ENCODE data around the gene TACR2. TPM values are rescaled to one million over a fixed set of nuclear protein-coding genes. Genes with fewer than 3 reads are reported as not detected.

Gene TACR2
- total RNA-seq, 1 experiment from 2014 or later = 0.29 TPM

DNA sequence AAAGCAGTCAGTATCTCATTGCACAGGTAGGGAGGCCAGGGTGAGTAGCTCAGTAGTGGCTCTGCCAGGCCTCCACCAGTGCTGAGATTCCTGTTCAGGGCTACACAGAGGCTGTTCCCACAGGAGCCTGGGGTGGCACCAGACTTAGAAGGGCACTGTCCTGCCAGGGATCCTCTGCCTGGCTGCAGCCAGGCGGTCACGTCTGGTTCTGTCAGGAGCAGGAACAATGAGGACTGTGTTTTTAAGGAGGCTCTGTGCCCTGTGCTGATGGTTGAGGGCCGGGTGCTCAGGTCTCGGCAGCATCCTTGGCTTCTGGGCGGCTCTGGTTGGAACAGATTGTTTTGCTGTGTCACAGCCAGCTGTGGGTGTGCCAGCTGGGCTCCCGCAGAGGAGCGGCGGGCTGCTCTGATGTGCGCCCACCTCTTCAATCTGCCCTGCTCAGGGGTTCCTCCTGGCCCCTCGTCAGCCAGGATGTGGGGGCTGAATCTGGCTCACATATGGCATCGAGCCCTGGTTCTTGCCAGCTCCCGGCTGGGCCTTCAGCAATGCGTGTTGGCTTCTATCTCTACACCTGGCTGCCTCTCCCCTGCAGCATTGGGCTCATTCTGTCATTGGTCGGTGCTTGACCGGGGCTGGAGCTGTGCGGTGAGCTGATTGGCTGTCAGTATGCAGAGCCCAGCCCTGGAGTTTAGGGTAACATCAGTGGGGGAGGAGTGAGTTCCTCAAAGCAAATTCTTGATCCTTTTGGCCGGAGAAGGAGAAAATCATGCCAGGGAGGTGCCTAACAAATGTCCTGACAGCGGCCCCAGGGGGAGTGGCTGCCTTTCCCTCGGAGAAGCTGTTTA lies 41.2 kb downstream of the TACR2 start:
- no peak for DNase-seq (ENCODE audit: low read depth)

DNA sequence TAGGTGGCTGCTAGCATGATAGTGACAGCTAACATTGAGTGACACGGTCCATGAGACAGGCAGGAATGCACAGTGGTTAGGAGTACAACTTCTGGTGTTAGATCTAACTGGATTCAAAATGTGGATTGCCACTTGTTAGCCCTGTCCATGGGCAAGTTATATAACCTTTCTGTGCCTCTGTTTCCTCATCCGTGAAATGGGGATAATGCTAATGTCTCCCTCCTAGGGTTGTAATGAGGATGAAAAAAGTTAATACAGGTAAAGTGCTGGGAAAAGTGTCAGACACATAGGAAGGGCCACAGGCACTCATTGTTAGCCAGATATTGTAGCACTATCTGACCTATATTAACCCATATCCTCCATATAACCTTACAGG lies 41.8 kb downstream of the TACR2 start:
- DNase-seq (ENCODE audit: low read depth) = no peak

DNA sequence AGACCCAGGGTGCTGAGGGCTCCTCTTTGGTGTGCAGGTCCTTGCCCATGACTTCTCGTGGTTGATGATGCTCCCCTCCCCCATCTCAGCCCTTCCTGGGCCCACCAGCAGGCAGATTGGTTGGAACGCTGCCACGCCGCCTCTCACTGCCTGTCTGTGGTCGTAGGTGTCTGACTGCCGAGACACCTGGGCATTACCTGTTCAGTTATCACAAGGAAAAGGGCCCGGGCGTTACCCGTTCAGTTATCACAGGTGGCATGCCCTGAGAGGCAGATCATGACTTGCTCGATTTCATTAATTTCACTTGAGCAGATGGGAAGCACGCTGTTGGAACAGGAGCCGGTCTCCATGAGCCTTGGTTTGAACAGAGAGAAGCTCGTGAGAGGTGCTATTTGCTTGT lies 42.5 kb downstream of the TACR2 start:
- no peak for DNase-seq (ENCODE audit: low read depth)

DNA sequence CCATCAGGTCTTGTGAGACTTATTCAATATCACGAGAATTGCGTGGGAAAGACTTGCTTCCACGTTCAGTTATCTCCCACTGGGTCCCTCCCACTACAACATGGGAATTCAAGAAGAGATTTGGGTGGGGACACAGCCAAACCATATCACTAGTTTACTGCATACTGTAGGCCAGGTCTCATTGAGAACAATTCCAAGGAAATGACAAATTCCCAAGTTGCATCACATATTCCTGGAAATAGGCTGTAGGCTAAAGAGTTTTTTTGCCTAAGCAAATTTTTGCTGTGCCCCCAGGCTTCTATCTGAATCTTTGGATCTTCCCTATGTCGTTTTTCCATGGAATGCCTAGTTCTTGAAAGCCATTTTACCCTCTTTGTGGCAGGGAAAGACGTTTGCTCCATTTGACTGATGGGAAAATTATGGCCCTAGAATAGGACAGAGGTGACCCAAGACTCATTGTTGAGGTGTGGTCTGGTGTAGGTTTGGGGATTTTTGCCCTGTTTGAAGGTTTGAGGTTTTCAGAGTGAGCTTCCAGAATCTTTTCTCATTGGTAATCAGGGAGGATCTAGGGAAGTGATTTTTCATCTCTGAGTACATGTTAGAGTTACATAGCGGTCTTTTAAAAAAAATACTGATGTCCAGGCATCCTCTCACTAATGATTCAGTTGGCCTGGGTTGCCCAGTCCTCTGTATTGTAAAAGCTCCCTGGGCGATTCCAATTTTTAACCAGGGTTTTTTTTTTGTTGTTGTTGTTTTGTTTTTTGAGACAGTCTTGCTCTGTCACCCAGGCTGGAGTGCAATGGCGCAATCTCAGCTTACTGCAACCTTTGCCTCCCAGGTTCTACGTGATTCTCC lies 44.4 kb downstream of the TACR2 start:
- no peak for DNase-seq (ENCODE audit: low read depth)

DNA sequence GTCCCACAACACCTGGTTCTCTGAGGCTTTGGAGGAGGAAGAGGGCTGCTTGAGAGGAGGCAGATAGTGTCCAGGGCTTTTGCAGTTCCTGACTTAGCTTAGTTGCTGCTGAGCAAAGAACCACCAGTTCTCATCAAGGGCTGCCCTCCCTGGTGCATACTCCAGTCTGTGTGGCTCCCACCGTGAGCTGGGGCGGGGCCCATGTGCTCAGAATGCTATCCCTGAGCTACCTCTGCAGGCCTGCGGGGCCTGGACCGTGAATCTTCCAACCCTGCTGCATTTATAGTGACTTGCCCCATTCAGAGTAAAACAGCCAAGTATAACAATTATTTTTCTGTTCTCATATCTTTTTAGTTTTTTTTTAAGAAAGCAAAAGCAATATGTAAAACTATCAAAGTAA lies 49.2 kb downstream of the TACR2 start:
- no peak for DNase-seq (ENCODE audit: low read depth)

DNA sequence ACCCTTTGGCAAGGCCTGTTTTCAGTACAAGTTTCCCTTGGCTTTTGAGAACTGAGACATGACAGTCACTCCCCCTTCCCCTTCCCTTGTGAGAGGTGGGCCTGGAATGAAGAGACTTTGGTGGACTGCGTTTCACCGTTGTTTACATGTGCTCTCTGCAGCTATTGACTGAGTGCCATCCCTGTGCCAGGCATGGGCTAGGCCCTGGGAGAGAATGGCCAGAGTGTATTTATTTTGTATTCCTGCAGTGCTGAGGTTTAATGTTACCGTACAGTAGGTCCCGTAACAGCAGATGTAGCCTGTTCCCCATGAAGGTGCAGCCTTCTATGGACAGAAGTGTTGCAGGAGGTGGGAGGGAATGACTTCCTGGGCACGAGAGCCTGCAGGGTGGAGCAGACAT lies 50.0 kb downstream of the TACR2 start:
- no peak for DNase-seq (ENCODE audit: low read depth)

DNA sequence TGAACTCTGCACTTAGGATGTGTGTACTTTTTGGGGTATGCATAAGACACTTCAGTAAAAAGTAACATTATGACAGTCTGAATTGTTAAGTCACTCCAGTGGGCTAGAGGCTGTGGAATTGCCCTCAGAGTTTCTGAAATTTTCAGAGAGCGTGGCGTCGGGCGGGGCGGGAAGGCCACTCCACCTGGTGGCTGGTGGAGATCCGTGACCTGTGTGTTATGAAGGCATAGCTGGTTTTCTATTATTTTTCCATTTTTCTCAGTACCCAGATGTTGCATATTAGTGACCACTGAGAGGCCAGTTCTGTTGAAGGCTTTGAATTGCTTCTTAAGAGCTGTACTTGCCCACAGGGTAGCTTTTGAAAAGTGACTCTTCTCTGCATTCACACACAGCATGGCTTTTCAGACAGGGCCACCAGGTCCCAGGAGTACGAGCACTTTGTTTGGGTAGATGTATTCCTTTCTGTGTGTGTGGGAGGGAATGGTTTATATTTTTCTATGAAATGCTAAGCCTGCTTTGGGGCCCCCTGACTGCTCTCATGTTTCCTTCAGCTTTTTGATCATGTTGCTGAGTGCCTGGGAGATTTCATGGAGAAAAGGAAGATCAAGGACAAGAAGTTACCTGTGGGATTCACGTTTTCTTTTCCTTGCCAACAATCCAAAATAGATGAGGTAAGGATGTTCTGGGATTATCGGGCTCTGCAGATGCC lies 52.3 kb downstream of the TACR2 start:
- DNase-seq (ENCODE audit: low read depth) = no peak

DNA sequence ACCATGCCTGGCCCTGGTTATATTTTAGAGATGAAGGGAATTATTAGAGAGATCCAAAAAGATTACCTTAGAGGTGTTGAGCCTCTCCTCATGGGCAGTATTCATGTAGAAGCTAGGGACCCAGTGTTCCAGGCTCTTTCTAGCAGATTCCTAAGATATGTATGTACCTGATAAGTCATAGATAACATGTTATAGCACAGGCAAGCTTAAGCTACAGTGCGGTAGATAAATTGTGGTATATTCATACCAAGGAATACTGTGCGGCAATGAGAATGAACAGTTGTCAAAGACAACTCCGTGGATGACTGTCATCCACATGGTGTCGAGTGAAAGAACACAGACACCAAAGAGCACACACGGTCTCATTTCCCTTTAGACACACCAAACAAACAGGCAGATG lies 53.1 kb downstream of the TACR2 start:
- DNase-seq (ENCODE audit: low read depth) = no peak

DNA sequence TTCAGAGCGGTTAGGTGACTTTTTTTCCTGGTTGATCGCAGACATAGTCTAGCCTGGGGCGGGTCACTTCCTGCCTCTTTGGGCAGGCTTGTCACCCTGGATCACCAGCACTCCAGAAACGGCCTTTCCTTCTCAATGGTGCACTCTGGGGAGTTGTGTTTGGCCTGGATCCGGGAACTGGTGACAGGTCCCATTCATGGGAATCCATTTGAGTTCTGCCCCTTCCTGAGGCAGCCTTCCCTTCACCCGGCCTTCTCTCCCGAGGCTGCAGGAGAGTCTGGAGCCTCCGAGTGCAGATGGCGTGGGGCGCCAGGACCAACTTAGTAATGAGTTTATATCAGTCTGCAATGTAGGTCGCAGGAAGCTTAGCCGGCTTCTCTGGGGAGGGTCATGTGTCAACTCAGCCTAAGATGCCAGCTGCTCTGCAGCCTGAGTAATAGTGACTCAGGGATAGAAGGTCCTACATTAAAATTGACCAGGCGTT lies 54.2 kb downstream of the TACR2 start:
- peak; percentile 96 for DNase-seq (ENCODE audit: low read depth)

DNA sequence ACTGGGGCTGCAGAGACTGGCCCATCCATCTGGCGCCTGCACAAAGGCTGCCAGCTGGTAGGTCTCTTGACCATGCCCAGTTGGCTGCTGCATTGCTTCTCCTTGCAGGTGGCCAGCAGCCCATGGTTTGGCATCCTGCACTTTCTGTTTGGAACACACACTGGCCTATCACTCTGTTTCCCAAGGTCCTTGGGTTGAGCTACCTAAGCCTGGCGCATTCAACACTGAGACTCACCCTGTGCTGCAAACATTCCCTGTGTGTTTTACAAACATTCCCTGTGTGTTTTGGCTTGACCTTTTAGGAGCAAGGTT lies 55.5 kb downstream of the TACR2 start:
- DNase-seq (ENCODE audit: low read depth) = no peak

DNA sequence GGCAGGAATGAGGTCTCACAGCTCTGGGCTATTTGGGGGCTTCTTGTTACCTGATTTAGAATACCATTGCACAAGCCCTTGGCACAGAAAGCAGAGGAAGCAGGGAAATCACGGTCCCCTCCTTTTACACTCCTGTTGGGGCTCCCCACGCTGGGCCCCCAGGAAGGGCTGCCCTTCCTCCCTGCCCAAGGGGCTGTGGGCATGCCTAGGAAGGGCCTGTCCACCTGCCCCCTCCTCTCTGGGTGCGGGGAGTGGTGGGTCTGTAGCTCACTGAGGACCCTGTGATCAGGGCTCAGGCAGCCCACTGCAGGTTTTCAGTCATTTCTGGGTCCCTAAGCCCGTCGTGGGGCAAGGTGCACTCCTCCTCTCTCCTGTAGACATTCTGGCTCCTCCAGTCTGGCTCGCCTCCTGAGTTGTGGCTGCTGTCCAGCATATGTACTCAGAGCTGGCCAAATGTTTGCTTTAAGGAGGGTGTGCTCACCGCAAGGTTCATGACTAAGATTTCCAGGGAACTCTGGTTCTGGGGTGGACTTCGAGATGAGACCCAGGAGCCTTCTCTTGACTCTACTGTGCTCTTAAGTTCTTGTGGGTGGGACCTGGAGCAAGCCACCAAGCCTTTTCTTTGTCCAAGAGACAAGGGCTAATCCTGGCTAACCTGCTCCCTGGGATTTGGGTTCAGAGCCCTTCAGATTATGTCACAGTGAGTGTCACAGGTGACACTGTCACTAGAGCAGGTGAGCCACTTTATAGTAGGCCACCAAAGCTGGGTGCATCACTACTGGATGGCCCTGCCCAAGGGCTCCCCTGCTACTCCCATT lies 56.0 kb downstream of the TACR2 start:
- DNase-seq (ENCODE audit: low read depth) = peak; percentile 87

DNA sequence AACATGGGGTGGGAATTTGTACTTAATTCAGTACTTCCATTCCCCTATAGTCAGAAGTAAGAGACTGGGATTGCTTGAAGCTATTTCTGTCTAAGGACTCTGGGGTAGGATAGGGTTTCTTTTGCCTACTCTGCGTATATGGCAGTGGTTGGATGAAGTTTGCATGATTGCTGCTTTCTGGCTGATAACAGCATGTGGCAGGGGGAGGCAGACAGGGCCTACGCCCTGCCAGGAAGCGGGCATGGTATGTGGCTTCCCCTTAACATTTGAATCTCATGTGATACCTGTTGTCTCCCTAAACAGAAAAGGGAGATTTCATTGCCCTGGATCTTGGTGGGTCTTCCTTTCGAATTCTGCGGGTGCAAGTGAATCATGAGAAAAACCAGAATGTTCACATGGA lies 57.1 kb downstream of the TACR2 start:
- DNase-seq (ENCODE audit: low read depth) = no peak

DNA sequence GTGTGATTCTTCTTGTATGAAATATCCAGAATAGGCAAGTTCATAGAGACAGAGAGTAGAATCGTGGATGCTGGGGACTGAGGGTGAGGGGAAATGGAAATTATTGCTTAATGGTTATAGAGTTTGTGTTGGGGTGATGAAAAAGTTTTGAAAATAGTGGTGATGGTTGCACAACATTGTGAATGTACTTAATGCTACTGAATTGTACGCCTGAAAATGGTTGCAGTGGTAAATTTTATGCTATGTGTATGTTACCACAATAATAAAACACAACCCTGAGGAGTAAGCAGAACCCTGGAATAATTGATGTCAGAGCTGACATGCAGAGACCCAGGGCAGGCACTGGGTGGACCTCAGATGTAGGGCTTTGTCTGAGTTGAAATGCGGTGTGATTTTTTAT lies 57.6 kb downstream of the TACR2 start:
- no peak for DNase-seq (ENCODE audit: low read depth)

DNA sequence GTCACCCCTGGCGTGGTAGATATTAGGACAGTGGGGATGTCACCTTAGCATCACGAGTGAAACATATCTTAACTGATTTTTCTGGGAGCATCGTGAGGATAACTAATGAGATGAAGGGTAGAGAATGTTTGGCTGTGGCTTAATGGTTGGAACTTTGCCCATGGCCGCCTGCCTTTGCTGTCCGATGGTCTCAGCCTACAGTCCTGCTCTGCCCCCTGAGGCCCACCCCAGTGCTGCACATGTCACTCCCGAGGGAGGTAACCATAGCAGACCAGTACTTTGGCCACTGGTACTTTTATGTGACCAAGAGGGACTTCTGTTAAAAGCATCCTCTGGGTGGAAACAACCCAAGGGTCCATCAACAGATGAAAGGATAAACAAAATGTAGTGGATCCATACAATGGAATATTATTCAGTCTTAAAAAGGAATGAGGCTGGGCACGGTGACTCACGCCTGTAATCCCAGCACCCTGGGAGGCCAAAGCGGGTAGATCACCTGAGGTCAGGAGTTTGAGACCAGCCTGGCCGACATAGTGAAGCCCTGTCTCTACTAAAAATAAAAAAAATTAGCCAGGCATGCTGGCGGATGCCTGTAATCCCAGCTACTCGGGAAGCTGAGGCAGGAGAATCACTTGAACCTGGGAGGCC lies 58.4 kb downstream of the TACR2 start:
- DNase-seq (ENCODE audit: low read depth) = no peak

DNA sequence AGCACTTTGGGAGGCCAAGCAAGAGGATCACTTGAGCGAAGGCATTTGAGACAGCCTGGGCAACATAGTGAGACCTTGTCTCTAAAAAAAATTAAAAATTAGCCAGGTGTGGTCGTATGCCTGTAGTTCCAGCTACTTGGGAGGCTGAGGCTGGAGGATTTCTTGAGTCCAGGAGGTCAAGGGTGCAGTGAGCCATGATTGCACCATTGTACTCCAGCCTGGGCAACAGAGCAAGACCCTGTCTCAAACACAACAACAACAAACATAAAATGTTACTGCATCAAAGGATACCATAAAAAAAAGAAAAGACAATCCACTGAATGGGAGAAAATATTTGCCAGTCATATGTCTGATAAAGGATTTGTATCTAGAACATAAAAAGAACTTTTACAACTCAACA lies 60.5 kb downstream of the TACR2 start:
- no peak for DNase-seq (ENCODE audit: low read depth)

DNA sequence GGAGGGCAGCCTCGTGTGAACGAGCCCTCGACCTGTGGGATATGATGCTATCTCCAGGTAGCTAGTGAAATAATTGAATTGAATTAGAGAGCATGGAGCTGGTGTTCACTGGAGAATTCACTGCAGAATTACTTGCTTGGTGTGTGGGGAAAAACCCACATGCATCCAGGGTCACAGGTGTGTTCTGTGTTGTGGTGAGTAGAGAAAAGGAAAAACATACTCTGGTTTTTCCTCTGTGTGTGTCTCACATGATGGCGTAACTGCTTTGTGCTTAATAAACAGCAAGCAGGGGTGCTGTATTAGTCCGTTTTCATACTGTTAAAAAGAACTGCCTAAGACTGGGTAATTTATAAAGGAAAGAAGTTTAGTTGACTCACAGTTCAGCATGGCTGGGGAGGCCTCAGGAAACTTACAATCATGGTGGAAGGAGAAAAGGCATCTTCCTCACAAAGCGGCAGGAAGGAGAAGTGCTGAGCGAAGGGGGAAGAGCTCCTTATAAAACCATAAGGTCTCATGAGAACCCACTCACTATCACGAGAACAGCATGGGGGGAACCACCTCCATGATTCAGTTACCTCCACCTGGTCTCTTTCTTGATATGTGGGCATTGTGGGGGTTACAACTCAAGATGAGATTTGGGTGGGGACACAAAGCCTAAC lies 62.6 kb downstream of the TACR2 start:
- no peak for DNase-seq (ENCODE audit: low read depth)
